ENCODE results near the gene CELA2A.

The CELA2A gene

DNA sequence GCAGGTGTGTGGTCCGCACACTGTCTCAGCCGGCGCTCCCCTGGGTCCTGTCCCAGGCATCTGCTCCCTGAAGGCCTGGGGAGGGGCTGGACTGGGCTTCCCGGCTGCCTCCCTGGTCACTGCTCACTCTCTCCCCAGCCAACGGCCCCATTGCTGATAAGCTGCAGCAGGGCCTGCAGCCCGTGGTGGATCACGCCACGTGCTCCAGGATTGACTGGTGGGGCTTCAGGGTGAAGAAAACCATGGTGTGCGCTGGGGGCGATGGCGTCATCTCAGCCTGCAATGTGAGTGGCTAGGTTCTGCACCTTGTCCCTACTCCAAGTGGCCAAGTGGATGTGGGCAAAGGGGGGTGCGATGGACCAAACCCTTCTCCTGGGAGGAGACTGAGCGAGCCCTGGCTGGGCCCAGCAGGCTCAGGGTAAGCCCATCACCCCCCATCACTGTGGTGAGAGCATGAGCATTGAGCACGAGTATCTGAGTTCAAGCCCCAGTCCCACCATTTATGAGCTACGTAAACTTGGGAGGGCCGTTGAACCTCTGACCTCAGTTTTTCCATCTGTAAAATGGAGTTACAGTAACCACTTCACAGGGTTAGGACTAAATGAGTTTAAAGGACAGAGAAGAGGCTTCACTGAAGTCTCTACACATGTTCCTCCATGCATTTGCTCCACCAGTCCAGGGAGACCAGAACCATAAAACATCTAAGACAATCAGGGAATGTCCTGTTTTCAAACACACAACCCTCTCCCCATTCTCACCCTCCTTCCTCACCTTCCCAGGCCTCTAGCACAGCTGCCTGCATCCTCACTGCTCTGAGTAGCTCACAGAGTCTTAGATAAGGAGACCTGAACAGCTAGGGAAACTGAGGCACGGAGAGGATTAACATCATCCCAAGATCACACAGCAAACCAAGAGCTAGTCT, 11.8 kb upstream of the CELA2A start:
- H3K27ac ChIP-seq = no peak overlapping the region
- TF ChIP-seq, protein P1, sequence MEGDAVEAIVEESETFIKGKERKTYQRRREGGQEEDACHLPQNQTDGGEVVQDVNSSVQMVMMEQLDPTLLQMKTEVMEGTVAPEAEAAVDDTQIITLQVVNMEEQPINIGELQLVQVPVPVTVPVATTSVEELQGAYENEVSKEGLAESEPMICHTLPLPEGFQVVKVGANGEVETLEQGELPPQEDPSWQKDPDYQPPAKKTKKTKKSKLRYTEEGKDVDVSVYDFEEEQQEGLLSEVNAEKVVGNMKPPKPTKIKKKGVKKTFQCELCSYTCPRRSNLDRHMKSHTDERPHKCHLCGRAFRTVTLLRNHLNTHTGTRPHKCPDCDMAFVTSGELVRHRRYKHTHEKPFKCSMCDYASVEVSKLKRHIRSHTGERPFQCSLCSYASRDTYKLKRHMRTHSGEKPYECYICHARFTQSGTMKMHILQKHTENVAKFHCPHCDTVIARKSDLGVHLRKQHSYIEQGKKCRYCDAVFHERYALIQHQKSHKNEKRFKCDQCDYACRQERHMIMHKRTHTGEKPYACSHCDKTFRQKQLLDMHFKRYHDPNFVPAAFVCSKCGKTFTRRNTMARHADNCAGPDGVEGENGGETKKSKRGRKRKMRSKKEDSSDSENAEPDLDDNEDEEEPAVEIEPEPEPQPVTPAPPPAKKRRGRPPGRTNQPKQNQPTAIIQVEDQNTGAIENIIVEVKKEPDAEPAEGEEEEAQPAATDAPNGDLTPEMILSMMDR (IDR thresholded peaks at IDR 0.05; ENCODE audit: low read depth, low read length) = no peak
- H3K36me3 ChIP-seq = no peaks in the 10 kb centered on the region
- H3K9me3 ChIP-seq (ENCODE audit: severe bottlenecking) = no peaks in the 10 kb centered on the region
- H3K27me3 ChIP-seq (ENCODE audit: insufficient read depth, low read depth, severe bottlenecking) = no peaks in the 10 kb centered on the region
- no peak overlapping the region for H3K4me3 ChIP-seq (ENCODE audit: low read depth, low read length)
- DNase-seq = no peak

DNA sequence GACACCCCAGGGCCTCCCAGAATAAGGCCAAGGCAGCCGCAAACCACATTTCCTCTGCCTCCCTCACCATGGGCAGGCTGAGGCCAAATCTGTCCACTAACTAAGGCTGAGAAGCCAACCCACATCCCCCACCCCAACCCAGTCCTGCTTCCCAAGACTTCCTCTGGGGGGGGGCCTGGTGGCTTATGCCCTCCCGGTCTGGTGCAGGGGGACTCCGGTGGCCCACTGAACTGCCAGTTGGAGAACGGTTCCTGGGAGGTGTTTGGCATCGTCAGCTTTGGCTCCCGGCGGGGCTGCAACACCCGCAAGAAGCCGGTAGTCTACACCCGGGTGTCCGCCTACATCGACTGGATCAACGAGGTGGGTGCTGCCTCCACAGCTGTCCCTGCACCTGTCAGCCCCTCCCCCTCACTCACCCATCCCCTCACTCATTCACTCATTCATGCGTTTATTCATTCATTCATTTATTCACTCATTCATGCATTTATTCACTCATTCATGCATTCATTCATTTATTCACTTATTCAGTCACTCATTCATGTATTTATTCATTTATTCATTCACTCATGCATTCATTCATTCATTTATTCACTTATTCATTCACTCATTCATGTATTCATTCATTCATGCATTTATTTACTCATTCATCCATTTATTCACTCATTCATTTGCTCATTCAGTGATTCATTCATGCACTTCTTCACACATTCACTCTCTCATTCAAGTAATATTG, 11.0 kb upstream of the CELA2A start:
- TF ChIP-seq, protein P1 (IDR thresholded peaks at IDR 0.05; ENCODE audit: low read depth, low read length) = no peak
- no peak overlapping the region for H3K27ac ChIP-seq
- H3K27me3 ChIP-seq (ENCODE audit: insufficient read depth, low read depth, severe bottlenecking) = no peaks in the 10 kb centered on the region
- no peak for DNase-seq
- H3K9me3 ChIP-seq (ENCODE audit: severe bottlenecking) = no peaks in the 10 kb centered on the region
- no peaks in the 10 kb centered on the region for H3K36me3 ChIP-seq
- no peak overlapping the region for H3K4me3 ChIP-seq (ENCODE audit: low read depth, low read length)

DNA sequence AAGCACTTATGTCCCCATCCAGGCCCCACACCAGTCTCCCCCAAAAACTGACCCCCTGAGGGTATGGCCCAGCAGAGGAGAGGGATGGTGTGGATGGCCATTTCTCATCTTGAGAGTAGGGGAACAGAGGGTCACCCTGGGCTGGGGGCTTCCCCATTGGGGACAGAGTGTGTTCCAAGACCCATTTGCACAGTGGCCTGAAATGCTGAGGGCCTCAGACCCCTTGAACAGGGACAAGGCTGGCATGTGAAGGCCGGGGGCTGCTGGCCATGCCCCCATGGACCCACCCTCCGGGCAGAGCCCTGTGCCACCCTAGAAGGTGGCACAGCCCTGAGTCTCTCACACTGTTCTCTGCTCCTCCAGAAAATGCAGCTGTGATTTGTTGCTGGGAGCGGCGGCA, 10.3 kb upstream of the CELA2A start:
- TF ChIP-seq, protein P1 (IDR thresholded peaks at IDR 0.05; ENCODE audit: low read depth, low read length) = no peak

DNA sequence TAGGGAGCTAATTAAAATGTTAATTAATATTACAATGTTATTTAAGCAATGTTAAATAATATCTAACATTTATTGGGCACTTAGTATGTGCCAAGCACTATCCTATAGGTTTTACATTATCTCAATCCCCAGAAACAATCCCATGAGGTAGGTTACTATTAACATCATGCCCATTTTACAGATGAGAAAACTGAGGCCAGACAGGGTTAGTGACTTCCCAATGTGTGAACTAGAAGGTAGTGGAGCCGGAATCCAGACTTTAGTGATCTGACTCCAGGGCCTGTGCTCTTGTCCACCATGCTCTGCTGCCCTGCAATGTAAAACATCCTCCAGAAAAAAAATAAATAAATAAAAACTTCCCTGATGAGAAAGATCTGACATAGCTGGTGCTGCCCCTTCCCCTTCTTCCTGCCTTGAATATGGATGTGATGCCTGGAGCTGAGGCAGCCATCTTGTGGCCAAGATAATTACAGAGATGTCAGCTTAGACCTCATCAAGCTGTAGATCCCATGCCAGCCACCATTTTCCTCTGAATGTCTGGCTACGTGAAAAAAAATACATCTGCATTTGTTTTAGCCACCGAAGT, 7.6 kb upstream of the CELA2A start:
- H3K27ac ChIP-seq = no peak overlapping the region
- TF ChIP-seq, protein P1 (IDR thresholded peaks at IDR 0.05; ENCODE audit: low read depth, low read length) = no peak
- no peaks in the 10 kb centered on the region for H3K36me3 ChIP-seq
- peaks cover 7% of the 10 kb centered on the region for H3K9me3 ChIP-seq (ENCODE audit: severe bottlenecking)
- H3K27me3 ChIP-seq (ENCODE audit: insufficient read depth, low read depth, severe bottlenecking) = no peaks in the 10 kb centered on the region
- no peak for DNase-seq
- no peak overlapping the region for H3K4me3 ChIP-seq (ENCODE audit: low read depth, low read length)

More for the DNA sequence above, 10.3 kb upstream of the CELA2A start:
- Histone ChIP-seq H3K4me3 (ENCODE audit: low read depth, low read length) (no peak overlapping the region), H3K9me3 (ENCODE audit: severe bottlenecking) (peaks cover 2% of the 10 kb centered on the region), H3K27ac (no peak overlapping the region), H3K36me3 (no peaks in the 10 kb centered on the region), H3K27me3 (ENCODE audit: insufficient read depth, low read depth, severe bottlenecking) (no peaks in the 10 kb centered on the region)
- no peak for DNase-seq

DNA sequence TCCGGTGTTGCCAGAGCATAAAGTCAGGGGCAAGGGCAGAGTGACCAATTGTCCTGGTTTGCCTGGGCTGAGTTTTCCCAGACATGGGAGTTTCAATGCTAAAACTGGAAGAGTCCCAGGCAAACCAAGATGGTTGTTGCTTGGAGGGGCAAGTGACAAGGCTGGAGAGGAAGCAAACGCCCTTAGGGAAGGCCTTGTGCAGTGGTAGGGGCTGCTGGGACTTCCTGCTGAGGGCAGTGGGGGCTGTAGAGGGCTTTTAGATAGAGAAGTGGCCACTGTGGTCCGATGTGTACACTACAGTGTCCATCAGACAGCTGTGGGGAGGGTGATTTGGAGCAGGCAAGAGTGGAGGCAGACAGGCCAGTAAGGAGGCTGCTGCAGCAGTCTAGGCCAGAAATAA, 7.0 kb upstream of the CELA2A start:
- no peak overlapping the region for H3K4me3 ChIP-seq (ENCODE audit: low read depth, low read length)
- no peak for DNase-seq
- no peak overlapping the region for H3K27ac ChIP-seq
- H3K9me3 ChIP-seq (ENCODE audit: severe bottlenecking) = peaks cover 7% of the 10 kb centered on the region
- no peaks in the 10 kb centered on the region for H3K27me3 ChIP-seq (ENCODE audit: insufficient read depth, low read depth, severe bottlenecking)
- TF ChIP-seq, protein P1 (IDR thresholded peaks at IDR 0.05; ENCODE audit: low read depth, low read length) = no peak
- no peaks in the 10 kb centered on the region for H3K36me3 ChIP-seq

All from WERI-Rb-1 (cell line).